Measurements from ENCODE around the gene ABCC1.

ABCC1 gene

DNA sequence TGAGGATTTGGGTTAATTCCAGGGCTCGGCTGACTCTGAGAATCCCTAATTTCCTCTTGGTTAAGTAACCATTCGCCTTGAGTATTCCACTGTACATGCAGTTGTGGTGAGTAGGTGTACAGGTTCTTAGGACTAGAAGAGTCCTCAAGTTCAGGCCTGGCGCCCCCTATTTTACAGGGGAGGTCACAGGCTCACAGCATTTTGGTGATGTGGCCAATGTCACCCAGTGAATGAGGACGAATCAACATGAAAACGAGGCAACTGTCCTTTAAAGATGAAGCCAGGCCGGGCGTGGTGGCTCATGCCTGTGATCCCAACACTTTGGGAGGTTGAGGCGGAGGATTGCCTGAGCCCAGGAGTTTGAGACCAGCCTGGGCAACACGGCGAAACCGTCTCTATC, 218.5 kb downstream of the ABCC1 start:
- TF ChIP-seq ZFX (IDR thresholded peaks at IDR 0.05): no peak
- no peak for TF ChIP-seq CTCF (conservative IDR thresholded peaks at IDR 0.05)
- no peak overlapping the region for H3K27ac ChIP-seq

DNA sequence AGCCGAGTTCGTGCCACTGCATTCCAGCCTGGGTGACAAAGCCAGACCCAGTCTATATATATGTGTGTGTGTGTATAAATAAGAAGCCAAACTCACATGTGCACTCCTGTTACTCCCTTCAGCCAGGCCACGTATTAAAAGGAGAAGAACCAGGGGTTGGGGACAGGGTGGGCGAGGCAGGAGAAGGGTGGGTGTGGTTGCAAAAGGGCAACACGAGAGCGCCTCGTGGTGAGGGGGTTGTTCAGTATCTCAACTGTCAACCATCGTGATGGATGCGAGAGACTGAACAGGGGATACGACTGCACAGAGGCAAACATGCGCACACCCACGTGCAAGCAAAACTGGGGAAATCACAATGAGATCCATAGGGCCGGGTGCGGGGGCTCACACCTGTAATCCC, 219.0 kb downstream of the ABCC1 start:
- TF ChIP-seq ZFX (IDR thresholded peaks at IDR 0.05) (no peak), CTCF (conservative IDR thresholded peaks at IDR 0.05) (no peak)
- H3K27ac ChIP-seq: no peak overlapping the region

DNA sequence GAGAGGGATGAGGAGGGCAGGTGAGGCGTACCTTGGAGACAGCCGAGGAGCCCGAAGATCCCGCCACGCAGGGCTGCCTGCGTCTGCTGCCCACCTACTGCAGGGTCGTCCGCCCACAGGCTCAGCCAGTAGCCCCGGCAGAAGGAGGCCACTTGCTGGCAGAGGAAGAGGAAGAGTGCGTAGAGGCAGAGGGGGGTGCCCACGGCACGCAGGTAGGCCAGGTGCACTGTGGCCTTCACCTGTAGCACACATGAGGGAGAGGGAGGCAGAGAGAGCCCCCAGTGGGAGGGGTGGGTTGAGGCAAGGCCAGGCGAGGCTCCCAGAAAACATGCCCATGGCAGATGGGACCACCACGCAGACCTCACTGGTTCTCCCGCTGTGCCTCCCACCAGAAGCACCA, 220.2 kb downstream of the ABCC1 start:
- TF ChIP-seq ZFX (IDR thresholded peaks at IDR 0.05) (no peak), CTCF (conservative IDR thresholded peaks at IDR 0.05) (no peak)

DNA sequence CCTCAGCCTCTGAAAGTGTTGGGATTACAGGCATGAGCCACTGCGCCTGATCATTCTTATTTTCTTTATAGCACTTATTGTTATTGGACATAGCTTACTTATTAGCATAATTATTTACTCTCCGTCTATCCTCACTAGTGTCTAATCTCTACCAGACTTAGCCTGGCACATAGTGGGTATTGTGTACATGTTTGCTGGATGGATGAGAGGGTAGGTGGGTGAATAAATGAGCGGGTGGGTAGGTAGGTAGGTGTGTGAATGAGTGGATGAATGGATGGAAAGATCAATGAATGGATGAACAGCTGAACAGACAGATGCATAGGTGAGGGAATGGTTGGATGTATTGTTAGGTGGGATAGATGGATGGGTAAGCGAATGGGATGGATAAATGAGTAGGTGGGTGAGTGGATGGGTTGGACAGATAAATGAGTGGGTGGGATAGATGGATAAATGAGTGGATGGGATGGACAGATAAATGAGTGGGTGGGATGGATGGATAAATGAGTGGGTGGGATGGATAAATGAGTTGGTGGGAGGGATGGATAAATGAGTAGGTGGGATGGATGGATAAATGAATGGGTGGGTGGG, 222.0 kb downstream of the ABCC1 start:
- no peak for TF ChIP-seq ZFX (IDR thresholded peaks at IDR 0.05)
- no peak for TF ChIP-seq CTCF (conservative IDR thresholded peaks at IDR 0.05)
- H3K27ac ChIP-seq: no peak overlapping the region

More for the DNA sequence above, 220.2 kb downstream of the ABCC1 start:
- H3K27ac ChIP-seq: no peak overlapping the region

- TF ChIP-seq ZFX (IDR thresholded peaks at IDR 0.05) (no peak), CTCF (conservative IDR thresholded peaks at IDR 0.05) (no peak)
- no peak overlapping the region for H3K27ac ChIP-seq
These were observed 223.6 kb downstream of the ABCC1 start for GRCh38 chr16:16172991-16173390.

DNA sequence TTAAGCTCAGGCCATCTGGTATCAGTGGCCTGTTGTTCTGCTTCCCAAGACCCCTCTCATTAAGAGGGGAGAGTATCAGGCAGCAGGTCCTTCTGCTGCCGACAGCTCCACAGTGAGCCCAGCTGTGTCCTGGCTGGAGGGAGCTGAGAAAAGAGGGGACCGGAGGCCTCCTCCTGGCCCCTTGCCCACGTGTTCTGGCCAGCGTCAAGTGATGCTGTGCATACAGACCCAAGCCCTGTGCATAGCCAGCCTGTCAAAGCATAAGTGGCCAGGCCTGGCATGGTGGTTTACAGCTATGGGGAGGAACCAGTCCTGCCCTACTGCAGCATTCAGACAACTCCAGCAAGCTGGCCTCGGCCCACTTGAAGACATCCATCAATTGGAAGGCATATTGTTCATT, 225.9 kb downstream of the ABCC1 start:
- TF ChIP-seq ZFX (IDR thresholded peaks at IDR 0.05) (no peak), CTCF (conservative IDR thresholded peaks at IDR 0.05) (no peak)
- no peak overlapping the region for H3K27ac ChIP-seq

DNA sequence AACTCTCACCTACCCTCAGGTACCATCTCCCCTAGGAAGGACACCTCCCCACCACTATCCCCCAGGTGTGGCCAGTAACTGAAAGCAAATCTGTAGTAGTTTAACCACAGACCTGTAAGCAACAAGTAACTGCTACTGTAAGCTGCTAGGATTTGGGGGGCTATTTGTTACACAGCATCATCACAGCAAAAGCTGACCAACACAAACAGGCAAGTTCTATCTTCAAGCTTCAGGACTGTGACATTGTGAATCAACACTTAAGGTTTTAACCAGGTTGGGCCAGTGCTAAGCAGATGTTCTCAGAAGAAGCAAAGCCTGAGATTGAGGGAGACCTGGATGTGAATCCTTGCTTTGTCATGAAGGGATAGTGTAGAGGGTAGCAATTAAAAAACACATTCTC, 226.9 kb downstream of the ABCC1 start:
- H3K27ac ChIP-seq: no peak overlapping the region
- TF ChIP-seq CTCF (conservative IDR thresholded peaks at IDR 0.05): no peak
- no peak for TF ChIP-seq ZFX (IDR thresholded peaks at IDR 0.05)
